ENCODE measurements around the gene NBEA.

Gene NBEA

GRCh38 chr13:35472323-35472881 is 530.3 kb downstream of the NBEA start:
- Histone ChIP-seq H3K9me3 (ENCODE audit: control insufficient read depth, insufficient read depth, low read depth, low read length) (no peaks in the 10 kb centered on the region), H3K4me1 (ENCODE audit: control insufficient read depth, insufficient read depth, low read length) (no peaks in the 10 kb centered on the region), H3K36me3 (ENCODE audit: control insufficient read depth in 2 of 2, insufficient read depth in 1 of 2, low read length in 2 of 2) (no peaks in the 10 kb centered on the region), H3K27ac (ENCODE audit: extremely low read depth, low read depth, low read length) (no peak overlapping the region), H3K4me3 (ENCODE audit: low read depth, low read length) (no peak overlapping the region)
- POLR2A ChIA-PET, result no interaction called here
- TF ChIP-seq ZNF175 (tag by site-specific recombination; IDR thresholded peaks at IDR 0.05) (no peak), ZNF223 (tag by site-specific recombination; IDR thresholded peaks at IDR 0.05) (no peak), ZNF660 (tag by site-specific recombination; IDR thresholded peaks at IDR 0.05) (no peak), HOXA7 (CRISPR knock-in tag; IDR thresholded peaks at IDR 0.05; ENCODE audit: borderline replicate concordance) (no peak), ZNF37A (tag by site-specific recombination; IDR thresholded peaks at IDR 0.05) (no peak), ATF2 (tag by site-specific recombination; IDR thresholded peaks at IDR 0.05; ENCODE audit: low read depth) (no peak)
- CTCF ChIA-PET, result no interaction called here

GRCh38 chr13:35473206-35473775 is 531.2 kb downstream of the NBEA start:
- ChIA-PET POLR2A (no interaction called here), CTCF (no interaction called here)
- Histone ChIP-seq H3K36me3 (ENCODE audit: control insufficient read depth in 2 of 2, insufficient read depth in 1 of 2, low read length in 2 of 2) (no peaks in the 10 kb centered on the region), H3K27ac (ENCODE audit: extremely low read depth, low read depth, low read length) (no peak overlapping the region), H3K4me1 (ENCODE audit: control insufficient read depth, insufficient read depth, low read length) (no peaks in the 10 kb centered on the region), H3K4me3 (ENCODE audit: low read depth, low read length) (no peak overlapping the region), H3K9me3 (ENCODE audit: control insufficient read depth, insufficient read depth, low read depth, low read length) (no peaks in the 10 kb centered on the region)
- TF ChIP-seq ATF2 (tag by site-specific recombination; IDR thresholded peaks at IDR 0.05; ENCODE audit: low read depth), result no peak
- TF ChIP-seq SCRT2 (tag by site-specific recombination; IDR thresholded peaks at IDR 0.05), result peak; percentile 70
- no peak for TF ChIP-seq ZNF544 (tag by site-specific recombination; IDR thresholded peaks at IDR 0.05)

GRCh38 chr13:35473802-35474201 is 531.7 kb downstream of the NBEA start:
- Histone ChIP-seq H3K36me3 (ENCODE audit: control insufficient read depth in 2 of 2, insufficient read depth in 1 of 2, low read length in 2 of 2) (no peaks in the 10 kb centered on the region), H3K4me3 (ENCODE audit: low read depth, low read length) (no peak overlapping the region), H3K4me1 (ENCODE audit: control insufficient read depth, insufficient read depth, low read length) (no peaks in the 10 kb centered on the region), H3K9me3 (ENCODE audit: control insufficient read depth, insufficient read depth, low read depth, low read length) (no peaks in the 10 kb centered on the region), H3K27ac (ENCODE audit: extremely low read depth, low read depth, low read length) (no peak overlapping the region)
- ChIA-PET POLR2A (no interaction called here), CTCF (no interaction called here)
- TF ChIP-seq ZNF133 (tag by site-specific recombination; IDR thresholded peaks at IDR 0.05), result no peak
- no peak for TF ChIP-seq EGR2 (tag by site-specific recombination; IDR thresholded peaks at IDR 0.05; ENCODE audit: low read depth)
- TF ChIP-seq MZF1 (tag by site-specific recombination; IDR thresholded peaks at IDR 0.05; ENCODE audit: borderline replicate concordance), result no peak
- TF ChIP-seq GLIS1 (tag by site-specific recombination; IDR thresholded peaks at IDR 0.05), result no peak
- no peak for TF ChIP-seq ZNF571 (tag by site-specific recombination; IDR thresholded peaks at IDR 0.05)
- no peak for TF ChIP-seq ZNF639 (tag by site-specific recombination; IDR thresholded peaks at IDR 0.05)
- no peak for TF ChIP-seq REPIN1 (tag by site-specific recombination; IDR thresholded peaks at IDR 0.05; ENCODE audit: low read depth)
- TF ChIP-seq ZNF707 (tag by site-specific recombination; IDR thresholded peaks at IDR 0.05), result no peak
- no peak for TF ChIP-seq ZNF561 (tag by site-specific recombination; IDR thresholded peaks at IDR 0.05; ENCODE audit: borderline replicate concordance)
- TF ChIP-seq ZNF19 (tag by site-specific recombination; IDR thresholded peaks at IDR 0.05; ENCODE audit: low read depth), result no peak
- TF ChIP-seq ZNF148 (tag by site-specific recombination; IDR thresholded peaks at IDR 0.05; ENCODE audit: borderline replicate concordance), result no peak
- TF ChIP-seq REST (tag by site-specific recombination; IDR thresholded peaks at IDR 0.05), result no peak
